K562 (cell line): ENCODE measurements around the gene KCNQ5. TPM values are rescaled to one million over a fixed set of nuclear protein-coding genes. Genes with fewer than 3 reads are reported as not detected.

Experiments
- ADNP ChIP-seq: fragments of 200-800 bp; sonication (Bioruptor generic); IDR thresholded peaks from 2 replicates; pipeline ENCODE4 v1.6.1; 2016; ENCODE audit warnings: missing genetic modification characterization, missing compliant biosample characterization
- ARID2 ChIP-seq: fragments of 450-650 bp; IDR thresholded peaks from 2 replicates; pipeline ENCODE4 v1.6.1; 2017; ENCODE audit warnings: antibody characterized with exemption, mild to moderate bottlenecking
- BACH1 ChIP-seq: fragments of 200-800 bp; sonication (Bioruptor generic); IDR thresholded peaks from 2 replicates; pipeline ENCODE4 v1.6.1; 2016; ENCODE audit warnings: missing genetic modification characterization, missing compliant biosample characterization
- CBFA2T3 ChIP-seq: fragments of 450-650 bp; IDR thresholded peaks from 2 replicates; pipeline ENCODE4 v1.6.1; 2017
- CBX3 ChIP-seq, 2 experiments: IDR thresholded peaks; 1 replicate in 1 of 2; 2 replicates in 1 of 2; pipeline ENCODE4 v1.6.1; 2012; ENCODE audit warnings: inconsistent platforms in 2 of 2, low read length in 2 of 2, borderline replicate concordance in 1 of 2, control low read depth in 1 of 2
- CBX8 ChIP-seq: fragments of 200-600 bp; sonication (generic); IDR thresholded peaks from 2 replicates; pipeline ENCODE4 v1.6.1; 2012; ENCODE audit warnings: borderline replicate concordance, mixed run types, low read depth, mild to moderate bottlenecking, moderate library complexity, mixed read lengths, low read length, control low read depth, inconsistent platforms; ENCODE audit not compliant: poor library complexity, severe bottlenecking; ENCODE audit errors: extremely low read depth
- CREB1 ChIP-seq, 2 experiments: sonication (generic) in 1 of 2; formaldehyde crosslinking in 1 of 2; IDR thresholded peaks; 2 replicates each; pipeline versions ENCODE4 v1.6.1 to v1.8.0; 2012 to 2022; ENCODE audit warnings: inconsistent platforms in 1 of 2, mild to moderate bottlenecking in 1 of 2, missing genetic modification reagents in 1 of 2, moderate library complexity in 1 of 2
- ERF ChIP-seq: fragments of 450-650 bp; formaldehyde crosslinking; IDR thresholded peaks from 2 replicates; pipeline ENCODE4 v1.4.0; 2020; ENCODE audit warnings: mild to moderate bottlenecking, mixed read lengths
- KAT7 ChIP-seq: sonication (generic); formaldehyde crosslinking; IDR thresholded peaks from 2 replicates; pipeline ENCODE4 v1.8.0; 2022; ENCODE audit warnings: missing genetic modification reagents, mild to moderate bottlenecking, borderline replicate concordance
- KLF16 ChIP-seq: IDR thresholded peaks from 2 replicates; pipeline ENCODE4 v1.6.1; 2016; ENCODE audit warnings: antibody characterized with exemption
- NFATC3 ChIP-seq: fragments of 450-650 bp; IDR thresholded peaks from 2 replicates; pipeline ENCODE4 v1.6.1; 2017; ENCODE audit warnings: mild to moderate bottlenecking
- NR2C1 ChIP-seq, 2 experiments: fragments of 450-650 bp; IDR thresholded peaks; 2 replicates each; pipeline ENCODE4 v1.6.1; 2017; ENCODE audit warnings: mild to moderate bottlenecking in 2 of 2, antibody characterized with exemption in 1 of 2, inconsistent platforms in 1 of 2, missing compliant biosample characterization in 1 of 2, missing genetic modification characterization in 1 of 2
- NR2C2 ChIP-seq, 2 experiments: fragments of 200-800 bp in 1 of 2; sonication (Bioruptor generic) in 1 of 2; sonication (generic) in 1 of 2; formaldehyde crosslinking in 1 of 2; IDR thresholded peaks; 2 replicates each; pipeline versions ENCODE4 v1.6.1 to v1.8.0; 2016 to 2022; ENCODE audit warnings: mild to moderate bottlenecking in 1 of 2, missing compliant biosample characterization in 1 of 2, missing genetic modification characterization in 1 of 2, missing genetic modification reagents in 1 of 2
- RBM39 ChIP-seq: fragments of 200-400 bp; formaldehyde crosslinking; optimal IDR thresholded peaks from 2 replicates; pipeline ENCODE3; 2018; ENCODE audit warnings: low read depth, low read length
- RNF2 ChIP-seq: sonication (generic); IDR thresholded peaks from 2 replicates; pipeline ENCODE4 v1.6.1; 2016
- TBL1XR1 ChIP-seq, 2 experiments: IDR thresholded peaks; 2 replicates each; pipeline ENCODE4 v1.6.1; 2012; ENCODE audit warnings: improper control_type of control experiment in 2 of 2, low read length in 2 of 2, mild to moderate bottlenecking in 1 of 2
- YBX1 ChIP-seq: fragments of 450-650 bp; IDR thresholded peaks from 2 replicates; pipeline ENCODE4 v1.7.1; 2016; ENCODE audit warnings: mild to moderate bottlenecking
- ZNF121 ChIP-seq: sonication (generic); formaldehyde crosslinking; conservative IDR thresholded peaks from 2 replicates; pipeline ENCODE4 v1.8.0; 2022; ENCODE audit warnings: missing genetic modification reagents
- ZNF217 ChIP-seq: sonication (generic); formaldehyde crosslinking; IDR thresholded peaks from 2 replicates; pipeline ENCODE4 v1.8.0; 2022; ENCODE audit warnings: mild to moderate bottlenecking, missing genetic modification reagents
- ZNF316 ChIP-seq: fragments of 450-650 bp; IDR thresholded peaks from 2 replicates; pipeline ENCODE4 v1.6.1; 2016
- ZNF444 ChIP-seq: fragments of 250-450 bp; sonication (Bioruptor Pico); IDR thresholded peaks from 2 replicates; pipeline ENCODE4 v1.4.0; 2020; ENCODE audit warnings: mild to moderate bottlenecking, moderate library complexity
- polyA plus RNA-seq, 8 experiments: library from polyadenylated mRNA; depleted of rRNA in 4 of 8; stranded (reverse) in 5 of 8; unstranded in 3 of 8; fragments of >200 nt; fragmentation: Nextera tagmentation in 2 of 8; fragmentation: Illumina TruSeq in 1 of 8; extraction: Ambion mirVana in 2 of 8; extraction: Trizol in 1 of 8; gene quantifications; 2 replicates each; pipeline versions ENCODE4 v1.2.1 to v1.2.3, GENCODE V29; 2011 to 2014; ENCODE audit warnings: inconsistent platforms in 1 of 8, missing spikeins in 1 of 8
- total RNA-seq, 7 experiments: library from RNA; depleted of rRNA in 6 of 7; stranded (reverse); fragments of >200 nt in 6 of 7; fragmentation: Illumina TruSeq in 2 of 7; extraction: Trizol in 2 of 7; gene quantifications; 2 replicates each; pipeline versions ENCODE4 v1.2.1 to v1.2.3, GENCODE V29; 2011 to 2021; ENCODE audit warnings: low replicate concordance in 1 of 7
- TF ChIP-seq, protein P1 (sequence below): fragments of 250-450 bp; sonication (Bioruptor Pico); IDR thresholded peaks from 2 replicates; pipeline ENCODE4 v1.4.0; 2020; ENCODE audit warnings: mild to moderate bottlenecking
- TF ChIP-seq, protein P2 (sequence below): fragments of 450-650 bp; formaldehyde crosslinking; IDR thresholded peaks from 2 replicates; pipeline ENCODE4 v1.4.0; 2020; ENCODE audit warnings: mild to moderate bottlenecking, moderate library complexity
- TF ChIP-seq, protein P3 (sequence below): fragments of 450-650 bp; IDR thresholded peaks from 2 replicates; pipeline ENCODE4 v1.6.1; 2016; ENCODE audit warnings: mild to moderate bottlenecking

Gene KCNQ5
- total and polyA plus RNA-seq, 9 of the 15 experiments (the other 6 are each of a cell fraction or from before 2014, with no cell fraction given): 0.31 to 5.9 (median 2.6) TPM

DNA sequence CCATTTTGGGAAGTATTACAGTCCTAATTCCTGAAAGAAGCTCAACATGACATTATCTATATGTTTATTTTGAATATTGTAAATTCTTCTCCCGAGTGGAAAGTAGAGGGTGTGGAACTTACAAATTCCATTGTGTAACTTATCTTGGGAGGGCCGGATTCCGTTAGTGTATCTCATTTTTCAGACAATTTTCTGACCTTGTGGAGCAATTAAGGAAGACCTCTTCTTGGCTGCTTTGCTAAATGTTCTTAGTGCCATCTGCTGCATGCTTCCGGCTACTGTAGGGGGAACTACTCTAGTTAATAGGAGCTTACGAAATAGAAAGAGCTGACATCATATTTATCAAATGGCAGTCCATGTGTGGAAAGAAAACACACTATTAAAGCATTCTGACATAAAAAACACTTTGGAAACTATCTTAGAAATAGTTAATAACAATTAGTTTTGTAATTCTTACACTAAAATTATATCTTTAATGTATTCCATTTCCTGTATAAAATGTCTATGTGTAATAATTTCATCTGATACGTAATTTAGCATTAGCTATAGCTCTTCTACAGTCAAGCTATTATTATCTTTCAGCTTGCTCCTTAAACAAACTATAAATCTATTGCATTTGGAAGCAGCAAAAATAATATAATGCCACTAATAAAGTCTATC lies 41.5 kb upstream of the KCNQ5 start (continued):
- TF ChIP-seq NR2C1 (IDR thresholded peaks at IDR 0.05): 0 out of 2 replicates have a peak, but pooled peaks have one; percentile 12
- 0 out of 2 replicates have a peak, but pooled peaks have one; percentile 10 for TF ChIP-seq NR2C1 (tag; IDR thresholded peaks at IDR 0.05)
- no peak for TF ChIP-seq RNF2
- peak; percentile 58; the same call in 1 of the 2 replicates for TF ChIP-seq KLF16
- TF ChIP-seq BACH1: peak; percentile 48; the same call in 1 of the 2 replicates
- TF ChIP-seq, protein P1, sequence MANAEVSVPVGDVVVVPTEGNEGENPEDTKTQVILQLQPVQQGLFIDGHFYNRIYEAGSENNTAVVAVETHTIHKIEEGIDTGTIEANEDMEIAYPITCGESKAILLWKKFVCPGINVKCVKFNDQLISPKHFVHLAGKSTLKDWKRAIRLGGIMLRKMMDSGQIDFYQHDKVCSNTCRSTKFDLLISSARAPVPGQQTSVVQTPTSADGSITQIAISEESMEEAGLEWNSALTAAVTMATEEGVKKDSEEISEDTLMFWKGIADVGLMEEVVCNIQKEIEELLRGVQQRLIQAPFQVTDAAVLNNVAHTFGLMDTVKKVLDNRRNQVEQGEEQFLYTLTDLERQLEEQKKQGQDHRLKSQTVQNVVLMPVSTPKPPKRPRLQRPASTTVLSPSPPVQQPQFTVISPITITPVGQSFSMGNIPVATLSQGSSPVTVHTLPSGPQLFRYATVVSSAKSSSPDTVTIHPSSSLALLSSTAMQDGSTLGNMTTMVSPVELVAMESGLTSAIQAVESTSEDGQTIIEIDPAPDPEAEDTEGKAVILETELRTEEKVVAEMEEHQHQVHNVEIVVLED (CRISPR knock-in tag): no peak
- TF ChIP-seq YBX1: no peak
- TF ChIP-seq, protein P2, sequence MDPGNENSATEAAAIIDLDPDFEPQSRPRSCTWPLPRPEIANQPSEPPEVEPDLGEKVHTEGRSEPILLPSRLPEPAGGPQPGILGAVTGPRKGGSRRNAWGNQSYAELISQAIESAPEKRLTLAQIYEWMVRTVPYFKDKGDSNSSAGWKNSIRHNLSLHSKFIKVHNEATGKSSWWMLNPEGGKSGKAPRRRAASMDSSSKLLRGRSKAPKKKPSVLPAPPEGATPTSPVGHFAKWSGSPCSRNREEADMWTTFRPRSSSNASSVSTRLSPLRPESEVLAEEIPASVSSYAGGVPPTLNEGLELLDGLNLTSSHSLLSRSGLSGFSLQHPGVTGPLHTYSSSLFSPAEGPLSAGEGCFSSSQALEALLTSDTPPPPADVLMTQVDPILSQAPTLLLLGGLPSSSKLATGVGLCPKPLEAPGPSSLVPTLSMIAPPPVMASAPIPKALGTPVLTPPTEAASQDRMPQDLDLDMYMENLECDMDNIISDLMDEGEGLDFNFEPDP (CRISPR knock-in tag): no peak
- peak; percentile 72; the same call in 1 of the 2 replicates for TF ChIP-seq CREB1 (IDR thresholded peaks at IDR 0.05)
- TF ChIP-seq CREB1 (CRISPR knock-in tag; IDR thresholded peaks at IDR 0.05): no peak
- TF ChIP-seq ZNF316: peak; percentile 86
- TF ChIP-seq CBFA2T3: peak; percentile 48
- TF ChIP-seq ERF (CRISPR knock-in tag): no peak
- no peak for TF ChIP-seq ZNF121 (CRISPR knock-in tag)
- TF ChIP-seq RBM39: no peak
- TF ChIP-seq KAT7: no peak
- no peak for TF ChIP-seq NR2C2 (CRISPR knock-in tag; IDR thresholded peaks at IDR 0.05)
- TF ChIP-seq NR2C2 (tag; IDR thresholded peaks at IDR 0.05): peak; percentile 21; the same call in 1 of the 2 replicates
- no peak for TF ChIP-seq ZNF217 (CRISPR knock-in tag)
- TF ChIP-seq, protein P3, sequence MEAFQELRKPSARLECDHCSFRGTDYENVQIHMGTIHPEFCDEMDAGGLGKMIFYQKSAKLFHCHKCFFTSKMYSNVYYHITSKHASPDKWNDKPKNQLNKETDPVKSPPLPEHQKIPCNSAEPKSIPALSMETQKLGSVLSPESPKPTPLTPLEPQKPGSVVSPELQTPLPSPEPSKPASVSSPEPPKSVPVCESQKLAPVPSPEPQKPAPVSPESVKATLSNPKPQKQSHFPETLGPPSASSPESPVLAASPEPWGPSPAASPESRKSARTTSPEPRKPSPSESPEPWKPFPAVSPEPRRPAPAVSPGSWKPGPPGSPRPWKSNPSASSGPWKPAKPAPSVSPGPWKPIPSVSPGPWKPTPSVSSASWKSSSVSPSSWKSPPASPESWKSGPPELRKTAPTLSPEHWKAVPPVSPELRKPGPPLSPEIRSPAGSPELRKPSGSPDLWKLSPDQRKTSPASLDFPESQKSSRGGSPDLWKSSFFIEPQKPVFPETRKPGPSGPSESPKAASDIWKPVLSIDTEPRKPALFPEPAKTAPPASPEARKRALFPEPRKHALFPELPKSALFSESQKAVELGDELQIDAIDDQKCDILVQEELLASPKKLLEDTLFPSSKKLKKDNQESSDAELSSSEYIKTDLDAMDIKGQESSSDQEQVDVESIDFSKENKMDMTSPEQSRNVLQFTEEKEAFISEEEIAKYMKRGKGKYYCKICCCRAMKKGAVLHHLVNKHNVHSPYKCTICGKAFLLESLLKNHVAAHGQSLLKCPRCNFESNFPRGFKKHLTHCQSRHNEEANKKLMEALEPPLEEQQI: peak; percentile 83
- no peak for TF ChIP-seq NFATC3
- TF ChIP-seq ZNF444 (CRISPR knock-in tag): no peak
- TF ChIP-seq ARID2: peak; percentile 96
- no peak for TF ChIP-seq CBX8
- TF ChIP-seq TBL1XR1 (IDR thresholded peaks at IDR 0.05; ENCODE audit: low read length in 2 of 2): peak in 1 of 2 experiments; percentile 49; a peak in 1 of 4 replicates
- TF ChIP-seq CBX3 (IDR thresholded peaks at IDR 0.05; ENCODE audit: borderline replicate concordance in 1 of 2, low read length in 2 of 2): peak in 1 of 2 experiments; percentile 73; a peak in 2 of 3 replicates
- peak; percentile 49; the same call in 1 of the 2 replicates for TF ChIP-seq ADNP (tag)
